Measurements from ENCODE around the gene ZAP70. TPM values are rescaled to one million over a fixed set of nuclear protein-coding genes. Genes with fewer than 3 reads are reported as not detected.
A peak's percentile ranks its signal among the peaks of the same experiment; 100 is the strongest.

The ZAP70 gene
- total RNA-seq, 2 experiments from 2014 or later, result 153 to 156 TPM

- Mint-ChIP-seq H3K4me3 (no peak overlapping the region), H3K36me3 (ENCODE audit: low read depth) (peaks cover 55% of the 10 kb centered on the region), H3K4me1 (peaks cover 35% of the 10 kb centered on the region), H3K27ac (no peak overlapping the region), H3K9me3 (ENCODE audit: low read depth) (no peaks in the 10 kb centered on the region), H3K27me3 (no peaks in the 10 kb centered on the region)
- DNase-seq, result no peak
- ATAC-seq, result no peak
- intact Hi-C loops (cut with DNase I, micrococcal nuclease), result loop anchor here in 1 of 2 experiments (10.0 kb wide), 1 partner anchor 645 kb away; no protein-coding TSS in a partner anchor
- CTCF ChIA-PET, result interaction anchor here (0.6 to 4.8 kb wide), 18 partner anchors 8 to 775 kb away, joined by 3 to 36 read pairs (median 7); no protein-coding TSS in a partner anchor
- POLR2A ChIA-PET, result interaction anchor here (1.6 kb wide), 1 partner anchor 12 kb away, joined by 3 read pairs; no protein-coding TSS in a partner anchor
Measured at GRCh38 chr2:97739893-97740245, 26.5 kb downstream of the ZAP70 start.

GRCh38 chr2:97740590-97741182, 27.3 kb downstream of the ZAP70 start:
- Mint-ChIP-seq H3K27ac (peak overlapping the region; percentile 59), H3K36me3 (ENCODE audit: low read depth) (peaks cover 54% of the 10 kb centered on the region), H3K4me1 (peaks cover 43% of the 10 kb centered on the region), H3K27me3 (no peaks in the 10 kb centered on the region), H3K4me3 (no peak overlapping the region), H3K9me3 (ENCODE audit: low read depth) (no peaks in the 10 kb centered on the region)
- CTCF ChIA-PET, result interaction anchor here (0.6 to 4.8 kb wide), 25 partner anchors 10 to 774 kb away, joined by 3 to 36 read pairs (median 6); no protein-coding TSS in a partner anchor
- intact Hi-C loops (cut with DNase I, micrococcal nuclease), result loop anchor here in 1 of 2 experiments (10.0 kb wide), 1 partner anchor 644 kb away; no protein-coding TSS in a partner anchor
- peak; percentile 25 for ATAC-seq
- peak; percentile 73 for DNase-seq
- POLR2A ChIA-PET, result interaction anchor here (0.5 to 1.6 kb wide), 4 partner anchors 13 to 59 kb away, joined by 3 to 5 read pairs (median 3); partner anchors contain the start of gene ZAP70

- ATAC-seq (no peak), DNase-seq (no peak)
- ChIA-PET CTCF (interaction anchor here (0.6 to 4.8 kb wide), 21 partner anchors 10 to 644 kb away, joined by 3 to 36 read pairs (median 6); no protein-coding TSS in a partner anchor), POLR2A (interaction anchor here (0.5 to 1.6 kb wide), 5 partner anchors 13 to 243 kb away, joined by 3 to 5 read pairs (median 3); partner anchors contain the start of gene ZAP70)
- Mint-ChIP-seq H3K27me3 (no peaks in the 10 kb centered on the region), H3K36me3 (ENCODE audit: low read depth) (peaks cover 53% of the 10 kb centered on the region), H3K27ac (no peak overlapping the region), H3K4me3 (no peak overlapping the region), H3K4me1 (peaks cover 47% of the 10 kb centered on the region), H3K9me3 (ENCODE audit: low read depth) (no peaks in the 10 kb centered on the region)
- intact Hi-C loops (cut with DNase I, micrococcal nuclease), result loop anchor here in 1 of 2 experiments (10.0 kb wide), 1 partner anchor 644 kb away; no protein-coding TSS in a partner anchor
Measured at GRCh38 chr2:97741251-97741650, 27.9 kb downstream of the ZAP70 start.

- ATAC-seq (no peak), DNase-seq (no peak)
- peak overlapping the region; percentile 32 for H3K27ac Mint-ChIP-seq
- H3K36me3 Mint-ChIP-seq (ENCODE audit: low read depth), result peaks cover 50% of the 10 kb centered on the region
- intact Hi-C loops (cut with DNase I, micrococcal nuclease), result loop anchor here in 1 of 2 experiments (10.0 kb wide), 1 partner anchor 643 kb away; no protein-coding TSS in a partner anchor
- no peaks in the 10 kb centered on the region for H3K27me3 Mint-ChIP-seq
- ChIA-PET POLR2A (interaction anchor here (0.7 to 1.0 kb wide), 3 partner anchors 27 to 243 kb away, joined by 3 read pairs; partner anchors contain the start of gene ZAP70), CTCF (interaction anchor here (0.8 to 4.8 kb wide), 13 partner anchors 9 to 644 kb away, joined by 4 to 36 read pairs (median 9); no protein-coding TSS in a partner anchor)
- H3K4me1 Mint-ChIP-seq, result peaks cover 50% of the 10 kb centered on the region
- no peaks in the 10 kb centered on the region for H3K9me3 Mint-ChIP-seq (ENCODE audit: low read depth)
- H3K4me3 Mint-ChIP-seq, result no peak overlapping the region
Measured at GRCh38 chr2:97741686-97742085, 28.3 kb downstream of the ZAP70 start.

GRCh38 chr2:97742381-97742847, 29.0 kb downstream of the ZAP70 start:
- no peaks in the 10 kb centered on the region for H3K9me3 Mint-ChIP-seq (ENCODE audit: low read depth)
- ChIA-PET POLR2A (no interaction called here), CTCF (interaction anchor here (0.6 to 4.8 kb wide), 9 partner anchors 8 to 152 kb away, joined by 3 to 29 read pairs (median 5); no protein-coding TSS in a partner anchor)
- intact Hi-C loops (cut with DNase I, micrococcal nuclease), result loop anchor here in 1 of 2 experiments (10.0 kb wide), 1 partner anchor 642 kb away; no protein-coding TSS in a partner anchor
- H3K4me1 Mint-ChIP-seq, result peaks cover 57% of the 10 kb centered on the region
- DNase-seq (peak; percentile 50), ATAC-seq (peak; percentile 54)
- no peak overlapping the region for H3K4me3 Mint-ChIP-seq
- peak overlapping the region; percentile 80 for H3K27ac Mint-ChIP-seq
- H3K36me3 Mint-ChIP-seq (ENCODE audit: low read depth), result peaks cover 45% of the 10 kb centered on the region
- no peaks in the 10 kb centered on the region for H3K27me3 Mint-ChIP-seq

GRCh38 chr2:97743913-97744312, 30.5 kb downstream of the ZAP70 start:
- Mint-ChIP-seq H3K9me3 (ENCODE audit: low read depth) (no peaks in the 10 kb centered on the region), H3K36me3 (ENCODE audit: low read depth) (peaks cover 35% of the 10 kb centered on the region), H3K27ac (peak overlapping the region; percentile 32), H3K4me1 (peaks cover 65% of the 10 kb centered on the region), H3K4me3 (no peak overlapping the region), H3K27me3 (no peaks in the 10 kb centered on the region)
- ChIA-PET CTCF (interaction anchor here (1.1 to 4.8 kb wide), 4 partner anchors 16 to 153 kb away, joined by 4 to 29 read pairs (median 14); no protein-coding TSS in a partner anchor), POLR2A (interaction anchor here (0.6 kb wide), 1 partner anchor 22 kb away, joined by 3 read pairs; no protein-coding TSS in a partner anchor)
- ATAC-seq (no peak), DNase-seq (no peak)
- intact Hi-C loops (cut with DNase I, micrococcal nuclease), result loop anchor here (2.0 to 10.0 kb wide), 2 partner anchors 25 to 641 kb away; no protein-coding TSS in a partner anchor

- CTCF ChIA-PET, result interaction anchor here (0.8 to 4.3 kb wide), 5 partner anchors 27 to 81 kb away, joined by 3 to 23 read pairs (median 4); partner anchors contain the start of genes ACTR1B and ZAP70
- intact Hi-C loops (cut with DNase I, micrococcal nuclease), result loop anchor here (2.0 to 10.0 kb wide), 2 partner anchors 27 to 639 kb away; no protein-coding TSS in a partner anchor
Measured at GRCh38 chr2:97745474-97746174, 32.2 kb downstream of the ZAP70 start.

GRCh38 chr2:97747285-97747684, 33.9 kb downstream of the ZAP70 start:
- CTCF ChIA-PET, result interaction anchor here (0.6 to 2.3 kb wide), 5 partner anchors 34 to 436 kb away, joined by 4 to 14 read pairs (median 5); partner anchors contain the start of gene ZAP70
- H3K36me3 Mint-ChIP-seq (ENCODE audit: low read depth), result peaks cover 20% of the 10 kb centered on the region
- no peak overlapping the region for H3K4me3 Mint-ChIP-seq
- no peak overlapping the region for H3K27ac Mint-ChIP-seq
- H3K9me3 Mint-ChIP-seq (ENCODE audit: low read depth), result no peaks in the 10 kb centered on the region
- ATAC-seq (no peak), DNase-seq (no peak)
- POLR2A ChIA-PET, result no interaction called here
- H3K27me3 Mint-ChIP-seq, result no peaks in the 10 kb centered on the region
- H3K4me1 Mint-ChIP-seq, result peaks cover 50% of the 10 kb centered on the region
- intact Hi-C loops (cut with DNase I, micrococcal nuclease), result loop anchor here in 1 of 2 experiments (10.0 kb wide), 1 partner anchor 638 kb away; no protein-coding TSS in a partner anchor

More at GRCh38 chr2:97745474-97746174, 32.2 kb downstream of the ZAP70 start:
- POLR2A ChIA-PET, result no interaction called here
- Mint-ChIP-seq H3K9me3 (ENCODE audit: low read depth) (no peaks in the 10 kb centered on the region), H3K4me1 (peaks cover 63% of the 10 kb centered on the region), H3K27me3 (no peaks in the 10 kb centered on the region), H3K4me3 (no peak overlapping the region), H3K36me3 (ENCODE audit: low read depth) (peaks cover 31% of the 10 kb centered on the region), H3K27ac (no peak overlapping the region)
- ATAC-seq (peak; percentile 78), DNase-seq (peak; percentile 74)

- Mint-ChIP-seq H3K9me3 (ENCODE audit: low read depth) (no peaks in the 10 kb centered on the region), H3K4me3 (no peak overlapping the region), H3K27ac (no peak overlapping the region), H3K4me1 (peaks cover 46% of the 10 kb centered on the region), H3K27me3 (no peaks in the 10 kb centered on the region), H3K36me3 (ENCODE audit: low read depth) (peaks cover 17% of the 10 kb centered on the region)
- ChIA-PET CTCF (interaction anchor here (0.6 to 2.3 kb wide), 15 partner anchors 8 to 435 kb away, joined by 3 to 20 read pairs (median 5); partner anchors contain the start of genes ACTR1B, COX5B and ZAP70), POLR2A (interaction anchor here (1.0 kb wide), 1 partner anchor 29 kb away, joined by 3 read pairs; no protein-coding TSS in a partner anchor)
- DNase-seq (no peak), ATAC-seq (no peak)
- intact Hi-C loops (cut with DNase I, micrococcal nuclease), result loop anchor here in 1 of 2 experiments (1.0 to 10.0 kb wide), 4 partner anchors 37 to 637 kb away; no protein-coding TSS in a partner anchor
Measured at GRCh38 chr2:97747716-97748115, 34.3 kb downstream of the ZAP70 start.

- peaks cover 4% of the 10 kb centered on the region for H3K36me3 Mint-ChIP-seq (ENCODE audit: low read depth)
- peaks cover 32% of the 10 kb centered on the region for H3K4me1 Mint-ChIP-seq
- H3K27me3 Mint-ChIP-seq, result no peaks in the 10 kb centered on the region
- no peaks in the 10 kb centered on the region for H3K9me3 Mint-ChIP-seq (ENCODE audit: low read depth)
- H3K4me3 Mint-ChIP-seq, result no peak overlapping the region
- ChIA-PET CTCF (interaction anchor here (0.6 kb wide), 1 partner anchor 37 kb away, joined by 3 read pairs; no protein-coding TSS in a partner anchor), POLR2A (no interaction called here)
- no peak overlapping the region for H3K27ac Mint-ChIP-seq
- DNase-seq (no peak), ATAC-seq (no peak)
- intact Hi-C loops (cut with DNase I, micrococcal nuclease), result loop anchor here in 1 of 2 experiments (2.0 to 10.0 kb wide), 2 partner anchors 49 to 635 kb away; no protein-coding TSS in a partner anchor
Measured at GRCh38 chr2:97749581-97749980, 36.2 kb downstream of the ZAP70 start.

Measured in activated CD4-positive, alpha-beta T cell treated with anti-CD3 and anti-CD28 coated beads for 36 hours (primary cell).